OCI-LY1 (cell line): ENCODE measurements around the gene GAS1.

Experiments
- H2AFZ ChIP-seq: fragments of 200-600 bp; sonication (generic), shearing (Covaris generic); 2 replicates; pipeline ENCODE4 v1.6.0; 2014; ENCODE audit warnings: antibody characterized with exemption, mild to moderate bottlenecking, low read length
- H3F3A ChIP-seq: fragments of 200-600 bp; sonication (generic), shearing (Covaris generic); 2 replicates; pipeline ENCODE4 v1.6.0; 2014; ENCODE audit warnings: mild to moderate bottlenecking, antibody characterized with exemption, low read length, moderate library complexity; ENCODE audit not compliant: insufficient read depth
- H3K27ac ChIP-seq: fragments of 200-600 bp; sonication (generic); 2 replicates; pipeline ENCODE4 v1.5.1; 2014; ENCODE audit warnings: low read length, mixed run types, mild to moderate bottlenecking, low read depth; ENCODE audit not compliant: poor library complexity, severe bottlenecking
- H3K27me3 ChIP-seq: fragments of 200-600 bp; sonication (generic); 2 replicates; pipeline ENCODE4 v1.6.0; 2014; ENCODE audit warnings: antibody characterized with exemption, mild to moderate bottlenecking, low read length, moderate library complexity; ENCODE audit not compliant: insufficient read depth
- H3K36me3 ChIP-seq: fragments of 200-600 bp; sonication (generic); 2 replicates; pipeline ENCODE4 v1.6.1; 2014; ENCODE audit warnings: mild to moderate bottlenecking, antibody characterized with exemption, low read length, moderate library complexity, mixed read lengths; ENCODE audit not compliant: insufficient read depth
- H3K4me1 ChIP-seq: fragments of 200-600 bp; sonication (generic); 2 replicates; pipeline ENCODE4 v1.5.1; 2014; ENCODE audit warnings: mild to moderate bottlenecking, low read length, moderate library complexity; ENCODE audit not compliant: insufficient read depth, severe bottlenecking
- H3K4me2 ChIP-seq: fragments of 200-600 bp; sonication (generic), shearing (Covaris generic); 2 replicates; pipeline ENCODE4 v1.6.1; 2014; ENCODE audit warnings: low read length
- H3K4me3 ChIP-seq: fragments of 200-600 bp; sonication (generic); 2 replicates; pipeline ENCODE4 v1.5.1; 2014; ENCODE audit warnings: low read length, low read depth, mild to moderate bottlenecking, mixed read lengths; ENCODE audit not compliant: poor library complexity, severe bottlenecking
- H3K79me2 ChIP-seq: fragments of 200-600 bp; shearing (Covaris generic); 2 replicates; pipeline ENCODE4 v1.6.1; 2016; ENCODE audit warnings: mixed run types, low read length, mixed read lengths; ENCODE audit not compliant: insufficient read depth
- H3K9ac ChIP-seq: fragments of 200-600 bp; sonication (generic), shearing (Covaris generic); 2 replicates; pipeline ENCODE4 v1.6.1; 2014; ENCODE audit warnings: mild to moderate bottlenecking, low read length, mixed read lengths
- H3K9me2 ChIP-seq: fragments of 200-600 bp; sonication (generic), shearing (Covaris generic); 2 replicates; pipeline ENCODE4 v1.6.1; 2014; ENCODE audit warnings: low read depth, mild to moderate bottlenecking, low read length, mixed read lengths
- H3K9me3 ChIP-seq: fragments of 200-600 bp; shearing (Covaris generic); 2 replicates; pipeline ENCODE4 v1.6.1; 2014; ENCODE audit warnings: low read length, mixed read lengths
- H4K20me1 ChIP-seq: fragments of 200-600 bp; sonication (generic), shearing (Covaris generic); 2 replicates; pipeline ENCODE4 v1.6.0; 2016; ENCODE audit warnings: mild to moderate bottlenecking, low read length; ENCODE audit not compliant: insufficient read depth
- CTCF ChIP-seq: fragments of 200-600 bp; sonication (generic), shearing (Covaris generic); IDR thresholded peaks from 2 replicates; pipeline ENCODE4 v1.5.1; 2017; ENCODE audit warnings: mild to moderate bottlenecking, antibody characterized with exemption, low read length, moderate library complexity, mixed read lengths
- EZH2 ChIP-seq: fragments of 200-600 bp; sonication (generic), shearing (Covaris generic); IDR thresholded peaks from 2 replicates; pipeline ENCODE4 v1.8.0; 2017; ENCODE audit warnings: borderline replicate concordance, mixed run types, mild to moderate bottlenecking, antibody characterized with exemption, low read length, moderate library complexity, mixed read lengths

The GAS1 gene

GRCh38 chr9:86903734-86904085 is 43.6 kb downstream of the GAS1 start:
- Histone ChIP-seq H3K36me3 (no peaks in the 10 kb centered on the region), H3F3A (no peaks in the 10 kb centered on the region), H3K27me3 (no peaks in the 10 kb centered on the region), H3K79me2 (no peaks in the 10 kb centered on the region), H2AFZ (no peak overlapping the region), H4K20me1 (no peaks in the 10 kb centered on the region), H3K27ac (no peak overlapping the region), H3K9me2 (no peaks in the 10 kb centered on the region), H3K4me1 (no peaks in the 10 kb centered on the region), H3K4me2 (no peak overlapping the region), H3K9me3 (no peaks in the 10 kb centered on the region), H3K4me3 (no peak overlapping the region), H3K9ac (no peak overlapping the region)
- TF ChIP-seq CTCF, result no peak
- no peak for TF ChIP-seq EZH2

DNA sequence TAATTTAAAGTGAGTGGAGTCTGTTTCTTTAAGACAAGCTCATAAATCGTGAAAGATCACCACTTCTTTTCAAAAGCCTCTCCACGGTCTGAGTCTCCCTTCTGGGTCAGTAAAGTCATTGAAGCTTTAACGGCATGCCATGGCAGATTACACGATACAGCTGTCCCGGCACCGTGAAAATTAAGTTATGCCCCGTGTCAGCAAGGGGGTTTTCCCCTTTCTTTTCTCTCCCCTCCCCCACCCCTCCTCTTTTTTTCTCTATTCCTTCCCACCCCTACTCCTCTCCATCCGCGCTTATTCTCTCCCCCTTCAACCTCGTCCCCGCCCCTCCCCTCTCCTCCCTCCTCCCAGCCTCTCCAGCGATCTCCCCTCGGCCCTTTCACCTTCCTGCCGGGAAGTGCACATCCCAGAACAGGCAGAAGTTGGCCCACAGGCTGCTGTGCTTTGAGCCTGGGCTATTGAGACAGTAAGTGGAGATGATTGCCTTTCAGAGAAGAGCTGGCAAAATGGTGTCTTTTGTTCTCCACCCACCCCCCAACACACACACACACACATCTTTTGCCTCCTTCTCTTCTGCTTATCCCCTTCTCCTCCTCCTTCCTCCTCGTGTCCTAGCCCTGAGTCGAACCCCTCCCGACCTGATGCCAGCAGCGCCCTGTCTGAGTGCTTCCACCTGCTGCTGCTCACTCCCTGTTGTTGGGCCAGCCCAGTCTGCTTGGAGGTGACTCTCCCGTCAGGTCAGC is 44.1 kb downstream of the GAS1 start:
- no peak overlapping the region for H3K27ac ChIP-seq
- TF ChIP-seq CTCF (no peak), EZH2 (no peak)
- no peak overlapping the region for H3K4me2 ChIP-seq
- no peaks in the 10 kb centered on the region for H3F3A ChIP-seq
- no peaks in the 10 kb centered on the region for H3K9me2 ChIP-seq
- no peak overlapping the region for H2AFZ ChIP-seq
- H3K79me2 ChIP-seq, result no peaks in the 10 kb centered on the region
- H3K4me1 ChIP-seq, result no peaks in the 10 kb centered on the region
- H3K4me3 ChIP-seq, result no peak overlapping the region
- H3K9me3 ChIP-seq, result no peaks in the 10 kb centered on the region
- no peaks in the 10 kb centered on the region for H3K27me3 ChIP-seq
- H4K20me1 ChIP-seq, result no peaks in the 10 kb centered on the region
- H3K9ac ChIP-seq, result no peak overlapping the region
- H3K36me3 ChIP-seq, result no peaks in the 10 kb centered on the region

DNA sequence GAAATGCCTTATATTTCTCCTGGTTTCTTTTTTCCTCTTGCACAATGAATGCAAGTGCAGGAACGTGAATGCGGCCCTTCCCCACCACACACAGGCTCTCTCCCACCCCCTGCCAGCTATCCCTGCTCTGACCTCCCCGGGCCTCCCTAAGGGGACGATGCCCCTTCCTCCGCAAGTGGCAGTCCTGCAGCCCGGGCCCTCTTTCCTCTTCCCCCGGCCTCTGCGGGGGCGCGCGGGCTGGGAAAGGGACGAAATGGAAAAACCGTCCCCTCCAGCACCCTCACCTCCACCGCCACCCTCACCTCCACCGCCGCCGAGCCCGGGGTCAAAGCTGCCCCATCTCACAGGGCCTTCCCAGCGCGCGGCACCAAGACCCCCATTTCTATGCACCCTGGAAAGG is 44.7 kb downstream of the GAS1 start:
- H3K4me2 ChIP-seq, result no peak overlapping the region
- H3K9me3 ChIP-seq, result no peaks in the 10 kb centered on the region
- H3K36me3 ChIP-seq, result no peaks in the 10 kb centered on the region
- H3K27me3 ChIP-seq, result no peaks in the 10 kb centered on the region
- H3F3A ChIP-seq, result no peaks in the 10 kb centered on the region
- H3K27ac ChIP-seq, result no peak overlapping the region
- H3K9me2 ChIP-seq, result no peaks in the 10 kb centered on the region
- H3K4me1 ChIP-seq, result no peaks in the 10 kb centered on the region
- H3K79me2 ChIP-seq, result no peaks in the 10 kb centered on the region
- H3K4me3 ChIP-seq, result no peak overlapping the region
- H4K20me1 ChIP-seq, result no peaks in the 10 kb centered on the region
- no peak overlapping the region for H3K9ac ChIP-seq
- H2AFZ ChIP-seq, result no peak overlapping the region
- no peak for TF ChIP-seq EZH2
- no peak for TF ChIP-seq CTCF
